GM04503 (cell line): ENCODE data around the gene UBE2E2.

Experiments used
- DNase-seq: peaks from one replicate; pipeline ENCODE4 v3.0.0-alpha.2; 2012; ENCODE audit warnings: low read depth

UBE2E2 gene

GRCh38 chr3:23629181-23629894, 426.2 kb downstream of the UBE2E2 start:
- DNase-seq: no peak

DNA sequence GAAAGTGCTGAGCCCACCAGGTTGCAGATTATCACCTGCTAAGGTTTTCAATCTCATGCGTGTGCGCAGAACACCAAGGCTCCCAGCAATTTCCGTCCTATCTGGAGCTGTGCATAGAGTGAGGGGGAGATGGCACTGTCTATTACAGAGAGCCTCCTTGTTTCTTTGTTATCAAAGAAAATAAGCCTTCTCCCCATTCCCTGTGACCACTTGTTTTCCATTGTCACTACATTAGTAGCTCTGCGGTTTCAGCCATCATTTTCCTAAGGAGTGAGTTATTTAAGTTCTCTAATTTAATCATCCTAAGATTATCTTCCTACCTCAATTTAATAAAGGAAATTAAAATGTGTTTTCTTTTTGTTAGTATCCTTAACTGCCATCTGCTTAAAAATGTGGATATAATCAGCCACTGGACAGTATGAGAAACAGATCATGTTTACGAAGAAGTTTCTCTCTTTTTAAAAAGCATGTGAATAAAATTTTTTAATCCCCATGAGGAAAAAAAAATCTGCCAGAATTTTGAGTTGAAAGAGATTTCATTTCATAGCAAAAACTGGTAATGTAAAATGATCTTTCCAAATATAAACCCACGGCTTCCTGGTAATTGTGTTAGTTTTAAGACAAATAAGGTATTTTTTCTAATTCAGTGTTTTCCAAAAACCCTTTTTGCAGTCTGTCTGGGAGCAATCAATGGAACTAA, 430.3 kb downstream of the UBE2E2 start:
- DNase-seq: no peak

GRCh38 chr3:23637339-23637738, 434.2 kb downstream of the UBE2E2 start:
- no peak for DNase-seq

GRCh38 chr3:23640471-23641146, 437.5 kb downstream of the UBE2E2 start:
- DNase-seq: no peak
